H9 (cell line): ENCODE data around the gene GPR143. TPM values are rescaled to one million over a fixed set of nuclear protein-coding genes. Genes with fewer than 3 reads are reported as not detected.

ENCODE experiments used
- DNase-seq: peaks from one replicate; pipeline ENCODE4 v3.0.0-alpha.2; 2017
- H2AFZ ChIP-seq: one replicate; pipeline ENCODE4 v1.6.1; 2013; ENCODE audit warnings: mild to moderate bottlenecking, low read length, control low read depth, moderate library complexity
- H2AK5ac ChIP-seq: 2 replicates; pipeline ENCODE4 v1.6.1; 2013; ENCODE audit warnings: low read length, control low read depth, mixed read lengths; ENCODE audit not compliant: insufficient read length
- H2BK120ac ChIP-seq: one replicate; pipeline ENCODE4 v1.6.1; 2013; ENCODE audit warnings: low read depth, mild to moderate bottlenecking, low read length, control low read depth, inconsistent platforms; ENCODE audit not compliant: poor library complexity, severe bottlenecking
- H2BK12ac ChIP-seq: 2 replicates; pipeline ENCODE4 v1.6.1; 2013; ENCODE audit warnings: low read length, control low read depth, mixed read lengths, low read depth; ENCODE audit not compliant: insufficient read length
- H2BK15ac ChIP-seq: 2 replicates; pipeline ENCODE4 v1.6.1; 2013; ENCODE audit warnings: low read depth, low read length, control low read depth
- H2BK20ac ChIP-seq: one replicate; pipeline ENCODE4 v1.6.1; 2013; ENCODE audit warnings: low read depth, mild to moderate bottlenecking, low read length, control low read depth, inconsistent platforms; ENCODE audit not compliant: poor library complexity, severe bottlenecking
- H2BK5ac ChIP-seq: 2 replicates; pipeline ENCODE4 v1.6.1; 2013; ENCODE audit warnings: low read length, control low read depth, mixed read lengths; ENCODE audit not compliant: insufficient read length
- H3K14ac ChIP-seq: 2 replicates; pipeline ENCODE4 v1.6.1; 2013; ENCODE audit warnings: low read length, control low read depth; ENCODE audit not compliant: insufficient read depth
- H3K18ac ChIP-seq: 2 replicates; pipeline ENCODE4 v1.6.1; 2013; ENCODE audit warnings: low read depth, mild to moderate bottlenecking, mixed read lengths, low read length, control low read depth; ENCODE audit not compliant: insufficient read length
- H3K23ac ChIP-seq: 2 replicates; pipeline ENCODE4 v1.6.1; 2013; ENCODE audit warnings: low read length, control low read depth, mixed read lengths, low read depth; ENCODE audit not compliant: insufficient read length
- H3K23me2 ChIP-seq: 2 replicates; pipeline ENCODE4 v1.6.1; 2013; ENCODE audit warnings: low read depth, mild to moderate bottlenecking, mixed read lengths, low read length, control low read depth; ENCODE audit not compliant: insufficient read length, poor library complexity, severe bottlenecking
- H3K27ac ChIP-seq: 2 replicates; pipeline ENCODE4 v1.5.1; 2013; ENCODE audit warnings: low read length, control low read depth, mixed read lengths, low read depth; ENCODE audit not compliant: insufficient read length
- H3K27me3 ChIP-seq: 2 replicates; pipeline ENCODE4 v1.6.1; 2013; ENCODE audit warnings: low read length, control low read depth, inconsistent platforms; ENCODE audit not compliant: insufficient read depth
- H3K4ac ChIP-seq: 2 replicates; pipeline ENCODE4 v1.6.1; 2013; ENCODE audit warnings: low read depth, mild to moderate bottlenecking, control low read depth, inconsistent platforms, low read length, moderate library complexity
- H3K4me1 ChIP-seq: 2 replicates; pipeline ENCODE4 v1.6.1; 2013; ENCODE audit warnings: low read length, control low read depth, inconsistent platforms; ENCODE audit not compliant: insufficient read depth
- H3K4me2 ChIP-seq: 2 replicates; pipeline ENCODE4 v1.6.1; 2013; ENCODE audit warnings: low read length, control low read depth, mixed read lengths; ENCODE audit not compliant: insufficient read length, insufficient read depth
- H3K56ac ChIP-seq: 2 replicates; pipeline ENCODE4 v1.6.1; 2013; ENCODE audit warnings: low read depth, mild to moderate bottlenecking, mixed read lengths, low read length, control low read depth; ENCODE audit not compliant: insufficient read length
- H3K79me1 ChIP-seq: 2 replicates; pipeline ENCODE4 v1.6.1; 2013; ENCODE audit warnings: low read depth, mild to moderate bottlenecking, moderate library complexity, low read length, control low read depth, inconsistent platforms; ENCODE audit not compliant: insufficient read depth, poor library complexity, severe bottlenecking
- H3K79me2 ChIP-seq: 2 replicates; pipeline ENCODE4 v1.6.1; 2013; ENCODE audit warnings: low read length, control low read depth, inconsistent platforms; ENCODE audit not compliant: insufficient read depth
- H3K9ac ChIP-seq: 2 replicates; pipeline ENCODE4 v1.6.1; 2013; ENCODE audit warnings: low read length, control low read depth, mixed read lengths; ENCODE audit not compliant: insufficient read length; ENCODE audit errors: extremely low read depth
- H3K9me3 ChIP-seq: one replicate; pipeline ENCODE4 v1.6.1; 2013; ENCODE audit warnings: low read depth, low read length, inconsistent platforms; ENCODE audit not compliant: control insufficient read depth
- H3T11ph ChIP-seq: one replicate; pipeline ENCODE4 v1.6.1; 2013; ENCODE audit warnings: mild to moderate bottlenecking, low read length, control low read depth, inconsistent platforms
- H4K20me1 ChIP-seq: one replicate; pipeline ENCODE4 v1.6.1; 2013; ENCODE audit not compliant: control insufficient read depth, insufficient read length, insufficient read depth
- H4K5ac ChIP-seq: 2 replicates; pipeline ENCODE4 v1.6.1; 2013; ENCODE audit warnings: low read depth, mild to moderate bottlenecking, mixed read lengths, low read length, control low read depth; ENCODE audit not compliant: insufficient read length
- H4K8ac ChIP-seq: replicated peaks from 2 replicates; pipeline ENCODE4 v1.6.1; 2013; ENCODE audit warnings: low read length, control low read depth, mixed read lengths, low read depth; ENCODE audit not compliant: insufficient read length
- H4K91ac ChIP-seq: 2 replicates; pipeline ENCODE4 v1.6.1; 2013; ENCODE audit warnings: low read depth, mild to moderate bottlenecking, moderate library complexity, mixed read lengths, low read length, control low read depth; ENCODE audit not compliant: insufficient read length
- H3K27ac Mint-ChIP-seq, 3 experiments: 2 replicates in 2 of 3; 3 replicates in 1 of 3; pipeline ENCODE4 v1.8.0; 2020 to 2021; ENCODE audit warnings: mixed read lengths in 3 of 3, mild to moderate bottlenecking in 1 of 3, moderate library complexity in 1 of 3
- H3K27me3 Mint-ChIP-seq: 2 replicates; pipeline ENCODE4 v1.8.0; 2021; ENCODE audit warnings: low read depth, mild to moderate bottlenecking, moderate library complexity, mixed read lengths
- H3K36me3 Mint-ChIP-seq, 3 experiments: 2 replicates in 2 of 3; 3 replicates in 1 of 3; pipeline ENCODE4 v1.8.0; 2020 to 2021; ENCODE audit warnings: low read depth in 3 of 3, mixed read lengths in 3 of 3; ENCODE audit not compliant: insufficient read depth in 1 of 3
- H3K4me1 Mint-ChIP-seq, 2 experiments: 2 replicates each; pipeline ENCODE4 v1.8.0; 2020; ENCODE audit warnings: mixed read lengths in 2 of 2
- H3K4me3 Mint-ChIP-seq, 2 experiments: 2 replicates in 1 of 2; 3 replicates in 1 of 2; pipeline ENCODE4 v1.8.0; 2020 to 2021; ENCODE audit warnings: mild to moderate bottlenecking in 2 of 2, mixed read lengths in 2 of 2, moderate library complexity in 1 of 2
- H3K9me3 Mint-ChIP-seq, 2 experiments: 2 replicates in 1 of 2; 3 replicates in 1 of 2; pipeline ENCODE4 v1.8.0; 2020; ENCODE audit warnings: mild to moderate bottlenecking in 2 of 2, mixed read lengths in 2 of 2, moderate library complexity in 1 of 2
- CTCF ChIP-seq: fragments of 200-600 bp; sonication (generic); conservative IDR thresholded peaks from 3 replicates; pipeline ENCODE4 v1.8.0; 2021; ENCODE audit warnings: antibody characterized with exemption, mild to moderate bottlenecking
- WGBS: extraction: QIAGEN DNeasy Blood & Tissue Kit; methylation state at CpG from one replicate; pipeline ENCODE4 v1.1.7; 2013; ENCODE audit warnings: missing lambda C conversion rate, low lambda C conversion rate, mixed read lengths; ENCODE audit not compliant: insufficient read length; ENCODE audit errors: extremely low coverage; 5-methylcytosine and 5-hydroxymethylcytosine counted together
- total RNA-seq: library from RNA; stranded (reverse); gene quantifications from 2 replicates; pipeline ENCODE4 v1.2.1, GENCODE V29; 2021

The GPR143 gene
- total RNA-seq, 1 experiment from 2014 or later = 7.1 TPM

- Histone ChIP-seq H3T11ph (no peak overlapping the region), H4K5ac (no peak overlapping the region), H3K56ac (no peak overlapping the region), H3K9ac (no peak overlapping the region), H3K23ac (no peak overlapping the region), H2BK120ac (no peak overlapping the region), H3K4me1 (no peaks in the 10 kb centered on the region), H2BK20ac (no peak overlapping the region), H3K9me3 (no peaks in the 10 kb centered on the region), H3K4ac (no peak overlapping the region), H3K18ac (no peak overlapping the region), H3K79me1 (no peaks in the 10 kb centered on the region), H3K79me2 (no peaks in the 10 kb centered on the region), H2AFZ (no peak overlapping the region), H4K91ac (no peak overlapping the region), H3K4me2 (no peak overlapping the region), H2AK5ac (no peak overlapping the region), H2BK5ac (no peak overlapping the region), H3K23me2 (no peaks in the 10 kb centered on the region), H3K27me3 (no peaks in the 10 kb centered on the region), H4K8ac (no peak overlapping the region), H3K14ac (no peak overlapping the region), H4K20me1 (no peaks in the 10 kb centered on the region), H2BK15ac (no peak overlapping the region), H3K27ac (no peak overlapping the region), H2BK12ac (no peak overlapping the region)
- peaks cover 9 to 10% of the 10 kb centered on the region in 2 experiments for H3K4me1 Mint-ChIP-seq
- no peaks in the 10 kb centered on the region for H3K27me3 Mint-ChIP-seq
- peaks cover 2 to 52% of the 10 kb centered on the region in 2 experiments for H3K9me3 Mint-ChIP-seq
- WGBS = no CpG with 5 or more reads among the region's 3 CpGs
- TF ChIP-seq CTCF = no peak
- H3K4me3 Mint-ChIP-seq = no peak overlapping the region
- no peak for DNase-seq
- no peak overlapping the region for H3K27ac Mint-ChIP-seq
- H3K36me3 Mint-ChIP-seq = peaks cover 15 to 30% (median 25%) of the 10 kb centered on the region in 3 experiments
Observed at GRCh38 chrX:9678215-9678965, 87.3 kb downstream of the GPR143 start.
